Measurements from ENCODE around the gene DLG2. TPM values are rescaled to one million over a fixed set of nuclear protein-coding genes. Genes with fewer than 3 reads are reported as not detected.
A peak's percentile ranks its signal among the peaks of the same experiment; 100 is the strongest.
"Not testable (repeated sequence)": the region's sequence is repeated elsewhere in the genome, so short reads cannot be mapped to it uniquely, and the experiment has no call there.

DLG2 gene
- polyA plus RNA-seq, 5 donors = 5.1 to 13.2 (median 8.4) TPM

DNA sequence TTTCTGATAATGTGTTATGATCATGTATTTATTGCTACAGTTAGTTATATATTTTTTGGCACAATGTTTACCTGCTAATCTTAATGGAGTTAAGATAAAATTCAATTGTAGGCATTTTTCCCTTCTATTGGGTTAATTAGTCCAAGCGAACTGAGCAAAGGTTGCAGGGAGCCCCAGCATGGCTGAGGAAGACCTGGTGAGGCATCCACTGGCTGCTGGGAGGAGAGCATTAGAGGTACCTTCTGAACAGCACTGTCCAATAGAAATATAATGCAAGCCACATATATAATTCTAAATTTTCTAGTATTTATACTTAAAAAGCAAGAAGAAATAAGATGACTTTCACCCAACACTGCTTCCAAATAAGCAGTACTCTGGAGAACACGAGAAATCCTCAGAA is 19.9 kb upstream of the DLG2 start:
- no peak for DNase-seq

DNA sequence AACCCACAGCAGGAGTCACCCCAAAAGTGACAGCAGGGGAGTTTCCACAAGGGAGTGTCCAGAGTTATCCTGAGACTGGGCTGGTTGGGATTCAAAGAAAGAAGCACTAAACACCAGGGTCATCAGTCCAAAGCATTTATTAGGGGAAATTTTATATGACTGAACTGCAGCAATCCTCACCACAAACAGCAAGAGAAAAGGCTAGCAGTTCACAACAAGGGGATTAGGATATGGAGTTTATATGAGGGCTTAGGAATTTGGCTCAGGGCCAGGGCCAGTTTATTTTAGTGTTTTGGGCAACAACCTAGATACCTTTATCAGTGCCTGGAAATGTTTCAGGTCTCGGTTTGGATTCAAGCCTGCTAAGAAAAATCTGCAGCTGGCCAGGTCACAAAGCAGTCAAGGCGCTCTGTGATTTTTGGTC is 16.1 kb upstream of the DLG2 start:
- DNase-seq = no peak

DNA sequence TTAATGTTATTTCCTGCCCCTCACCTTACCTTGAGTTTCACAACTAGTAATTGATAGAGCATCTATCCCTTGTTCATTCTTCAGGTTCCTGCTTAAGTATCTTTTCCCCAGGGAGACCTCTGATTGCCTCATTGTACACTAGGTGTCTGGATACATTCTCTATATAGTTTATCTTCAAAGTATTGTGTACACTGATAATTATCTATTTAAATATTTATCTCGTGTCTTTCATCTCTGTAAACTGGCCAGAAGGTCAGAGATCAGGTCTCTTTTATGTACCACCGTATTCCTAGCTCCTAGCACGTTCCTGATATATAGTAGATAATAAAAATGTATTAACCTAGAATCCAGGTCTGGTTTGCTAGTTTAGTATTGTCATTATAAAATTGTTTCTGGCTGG is 7.6 kb upstream of the DLG2 start:
- DNase-seq = no peak

DNA sequence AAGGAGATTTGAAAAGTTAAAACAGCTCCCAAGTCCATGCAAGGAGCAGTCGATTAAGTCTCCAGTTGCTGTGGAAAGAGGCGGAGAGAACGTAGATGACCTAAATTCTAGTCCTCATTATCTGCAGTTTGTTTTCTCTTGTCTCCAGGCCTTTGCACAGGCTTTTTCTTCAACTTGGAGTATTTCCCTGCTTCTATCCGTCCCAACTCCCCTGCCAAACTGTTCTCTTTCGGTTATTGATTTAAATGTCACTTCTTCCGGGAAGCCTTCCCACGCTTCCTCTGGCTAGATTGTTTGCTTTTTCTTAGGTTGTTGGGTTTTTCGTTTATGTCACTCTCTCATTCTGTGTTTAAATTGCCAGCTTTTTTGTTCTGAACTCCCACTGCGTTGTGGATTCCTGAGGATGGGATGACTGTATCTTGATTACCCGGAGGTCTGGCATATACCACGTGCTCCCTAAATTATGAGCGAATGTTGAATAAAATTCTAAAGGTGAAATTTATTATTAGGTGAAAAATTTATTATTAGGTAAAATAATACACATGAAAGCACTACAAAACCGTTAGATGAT is 1.7 kb upstream of the DLG2 start:
- no peak for DNase-seq

DNA sequence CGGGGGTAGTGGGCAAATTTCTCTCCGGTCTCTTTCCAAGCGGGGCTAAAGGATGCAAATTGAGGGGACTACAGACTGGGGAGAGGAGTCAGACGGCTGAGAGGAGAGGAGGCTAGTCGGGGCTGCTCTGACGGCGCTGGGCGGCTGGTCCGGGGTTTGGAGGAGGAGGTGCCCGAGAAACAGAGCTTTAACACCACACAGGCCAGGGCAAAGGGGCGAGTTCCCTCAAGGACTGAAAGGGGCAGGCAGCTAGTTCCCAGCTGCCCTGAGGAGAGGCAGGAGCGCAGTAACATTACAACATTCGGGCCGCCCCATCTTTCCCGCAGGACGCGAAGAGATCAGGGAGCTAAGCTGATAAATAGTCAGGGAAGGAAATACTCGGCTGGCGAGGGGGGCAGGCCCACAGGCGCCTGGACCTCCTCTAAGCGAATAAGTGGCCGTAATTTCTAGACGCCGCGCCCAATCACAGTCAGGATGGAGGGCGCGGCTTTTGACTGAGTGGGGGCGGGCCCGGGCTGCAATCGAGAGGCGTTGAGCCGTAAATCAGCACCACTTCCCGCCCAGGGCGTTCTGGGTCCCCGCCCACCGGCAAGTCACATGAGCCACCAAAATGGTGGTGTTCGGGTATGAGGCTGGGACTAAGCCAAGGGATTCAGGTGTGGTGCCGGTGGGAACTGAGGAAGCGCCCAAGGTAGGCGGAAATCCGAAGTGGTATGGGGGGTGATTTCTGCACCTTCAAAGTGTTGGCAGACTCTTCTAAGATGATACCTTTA is 1.0 kb upstream of the DLG2 start, which contains the start of gene TMEM126B:
TMEM126B (plus strand) TSS at position 596 of the 773 bp plus-strand sequence; CDS start at position 611, 15 bp downstream.
- peak; percentile 97 for DNase-seq

DNA sequence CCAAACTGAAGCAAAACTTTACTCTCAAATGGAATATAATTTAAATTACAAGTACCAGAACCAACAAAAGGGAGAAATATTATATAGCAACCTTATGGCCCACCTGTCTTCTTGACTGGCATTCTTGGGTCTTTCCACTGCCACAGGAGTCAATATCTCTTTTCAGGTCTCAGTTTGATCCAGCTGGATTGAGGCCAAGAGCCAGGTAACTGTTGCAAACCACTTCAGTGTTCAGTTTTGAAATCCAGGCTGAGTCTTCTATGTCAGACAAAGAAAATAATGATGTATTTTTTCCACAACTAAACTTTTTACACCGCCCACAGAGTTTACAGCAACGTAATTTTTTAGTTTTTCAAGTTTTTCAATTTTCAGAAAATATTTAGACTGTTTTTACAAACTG is 648 bp downstream of the DLG2 start:
- peak in 1 of 2 donors; percentile 25 for DNase-seq

DNA sequence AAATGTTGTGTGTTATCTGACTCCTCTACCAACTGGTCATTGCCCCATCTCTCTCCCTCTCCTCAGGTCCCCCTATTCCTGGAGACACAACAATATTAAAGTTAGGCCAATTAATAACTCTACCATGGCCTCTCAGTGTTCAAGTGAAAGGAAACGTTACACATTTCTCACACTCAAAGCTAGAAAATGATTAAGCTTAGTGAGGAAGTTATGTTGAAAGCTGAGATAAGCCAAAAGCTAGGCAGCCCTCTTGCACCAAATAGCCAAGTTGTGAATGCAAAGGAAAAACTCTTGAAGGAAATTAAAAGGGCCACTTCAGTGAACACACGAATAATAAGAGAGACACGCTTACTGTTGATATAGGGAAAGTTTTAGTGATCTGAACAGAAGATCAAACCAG is 6.9 kb downstream of the DLG2 start:
- peak; percentile 12 to 20 for DNase-seq

DNA sequence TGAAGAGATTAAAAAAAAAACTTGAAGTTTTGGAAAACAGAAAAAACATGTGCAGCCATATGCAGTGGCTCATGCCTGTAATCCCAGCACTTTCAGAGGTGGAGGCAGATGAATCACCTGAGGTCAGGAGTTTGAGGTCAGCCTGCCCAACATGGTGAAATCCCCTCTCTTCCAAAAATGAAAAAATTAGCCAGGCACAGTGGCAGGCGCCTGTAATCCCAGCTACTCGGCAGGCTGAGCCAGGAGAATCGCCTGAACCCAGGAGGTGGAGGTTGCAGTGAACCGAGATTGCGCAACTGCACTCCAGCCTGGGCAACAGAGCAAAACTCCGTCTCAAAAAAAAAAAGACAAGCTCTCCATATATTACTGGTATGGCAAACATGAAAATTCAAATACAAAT is 7.6 kb downstream of the DLG2 start:
- DNase-seq = no peak

DNA sequence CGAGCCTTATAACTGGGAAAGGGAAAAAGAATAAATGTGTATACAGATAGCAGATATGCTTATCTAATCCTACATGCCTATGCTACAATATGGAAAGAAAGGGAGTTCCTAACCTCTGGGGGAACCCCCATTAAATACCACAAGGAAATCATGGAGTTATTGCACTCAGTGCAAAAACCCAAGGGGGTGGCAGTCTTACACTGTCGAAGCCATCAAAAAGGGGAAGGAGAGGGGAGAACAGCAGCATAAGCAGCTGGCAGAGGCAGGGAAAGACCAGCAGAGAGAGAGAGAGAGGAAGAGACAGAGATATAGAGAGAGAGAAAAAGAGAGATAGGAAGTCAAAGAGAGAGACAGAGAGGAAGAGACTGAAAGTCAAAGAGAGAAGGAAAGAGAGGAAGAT is 15.5 kb downstream of the DLG2 start:
- not testable (repeated sequence) for DNase-seq

DNA sequence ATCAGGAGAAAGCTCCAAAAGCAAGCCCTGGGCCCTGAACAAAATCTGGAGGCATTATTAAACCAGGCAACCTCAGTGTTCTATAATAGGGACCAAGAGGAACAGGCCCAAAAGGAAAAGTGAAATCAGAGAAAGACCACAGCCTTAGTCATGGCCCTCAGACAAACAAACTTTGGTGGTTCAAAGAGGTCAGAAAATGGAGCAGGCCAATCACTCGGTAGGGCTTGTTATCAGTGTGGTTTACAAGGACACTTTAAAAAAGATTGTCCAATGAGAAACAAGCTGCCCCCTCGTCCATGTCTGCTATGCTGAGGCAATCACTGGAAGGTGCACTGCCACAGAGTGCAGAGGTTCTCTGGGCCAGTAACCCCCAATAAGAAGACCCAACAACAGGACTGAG is 17.9 kb downstream of the DLG2 start:
- DNase-seq = not testable (repeated sequence)

DNA sequence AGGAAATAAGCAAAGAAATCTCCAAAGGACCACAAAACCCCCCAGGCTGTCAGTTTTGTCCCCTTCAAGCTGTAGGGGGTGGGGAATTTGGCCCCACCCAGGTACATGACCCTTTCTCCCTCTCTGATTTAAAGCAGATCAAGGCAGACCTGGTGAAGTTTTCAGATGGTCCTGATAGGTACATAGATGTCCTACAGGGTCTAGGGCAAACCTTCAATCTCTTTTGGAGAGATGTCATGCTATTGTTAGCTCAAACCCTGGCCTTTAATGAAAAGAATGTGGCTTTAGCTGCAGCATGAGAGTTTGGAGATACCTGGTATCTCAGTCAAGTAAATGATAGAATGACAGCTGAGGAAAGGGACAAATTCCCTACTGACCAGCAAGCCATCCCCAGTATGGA is 18.5 kb downstream of the DLG2 start:
- DNase-seq = not testable (repeated sequence)

DNA sequence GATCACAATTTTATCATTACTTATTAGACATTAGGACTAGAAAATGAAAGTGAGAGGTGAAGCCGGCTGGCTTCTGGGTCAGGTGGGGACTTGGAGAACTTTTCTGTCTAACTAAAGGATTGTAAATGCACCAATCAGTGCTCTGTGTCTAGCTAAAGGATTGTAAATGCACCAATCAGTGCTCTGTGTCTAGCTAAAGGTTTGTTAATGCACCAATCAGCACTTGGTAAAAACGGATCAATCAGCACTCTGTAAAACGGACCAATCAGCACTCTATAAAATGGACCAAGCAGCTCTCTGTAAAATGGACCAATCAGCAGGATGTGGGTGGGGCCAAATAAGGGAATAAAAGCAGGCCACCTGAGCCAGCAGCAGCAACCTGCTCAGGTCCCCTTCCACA is 20.9 kb downstream of the DLG2 start:
- DNase-seq = not testable (repeated sequence)

DNA sequence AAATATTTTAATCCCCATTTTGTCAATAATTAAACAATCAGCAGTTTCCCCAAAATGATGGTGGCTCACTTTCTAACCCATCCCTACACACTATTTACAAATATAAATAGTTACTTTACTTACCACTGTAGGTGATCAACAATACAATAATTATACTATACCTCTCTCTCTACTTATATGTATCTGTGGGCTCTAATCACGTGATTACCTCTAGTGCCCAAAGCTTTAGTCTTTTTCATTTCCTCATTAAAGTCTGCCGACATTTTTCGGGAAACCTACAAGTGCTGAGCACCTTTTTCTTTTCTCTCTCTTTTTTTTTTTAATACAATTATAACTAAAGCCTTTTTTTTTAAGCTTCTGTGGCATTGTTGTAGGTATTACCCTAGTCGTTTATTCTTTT is 23.9 kb downstream of the DLG2 start:
- DNase-seq = no peak

DNA sequence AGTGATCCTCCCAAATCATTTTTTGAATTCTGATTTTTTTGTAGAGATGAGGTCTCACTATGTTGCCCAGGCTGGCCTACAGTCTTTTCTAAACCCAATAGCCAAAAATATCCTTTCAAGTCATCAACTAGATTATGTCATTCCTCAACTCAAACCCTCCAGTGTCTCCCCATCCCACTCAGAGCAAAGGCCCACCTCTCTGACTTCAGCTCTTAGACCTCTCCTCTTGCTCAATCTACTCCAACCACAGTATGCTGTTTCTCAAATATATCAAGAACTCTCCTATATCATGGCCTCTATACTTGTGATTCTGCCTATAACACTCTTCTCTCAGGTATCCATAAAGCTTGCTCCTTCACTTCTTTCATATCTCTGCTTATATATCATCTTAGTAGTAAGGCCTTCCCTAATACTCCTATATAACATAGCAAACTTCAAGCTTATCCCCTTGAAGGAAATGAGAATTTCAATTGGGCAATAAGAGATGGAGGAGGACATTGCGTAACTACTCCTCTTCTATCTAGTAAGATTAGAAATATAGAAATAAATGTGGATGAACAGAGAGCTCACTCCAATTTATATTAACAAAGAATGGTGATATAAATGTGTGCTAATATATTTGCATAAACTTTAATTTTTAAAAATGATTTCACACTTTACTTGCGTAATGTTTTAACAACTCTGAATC is 24.5 kb downstream of the DLG2 start:
- DNase-seq = no peak

DNA sequence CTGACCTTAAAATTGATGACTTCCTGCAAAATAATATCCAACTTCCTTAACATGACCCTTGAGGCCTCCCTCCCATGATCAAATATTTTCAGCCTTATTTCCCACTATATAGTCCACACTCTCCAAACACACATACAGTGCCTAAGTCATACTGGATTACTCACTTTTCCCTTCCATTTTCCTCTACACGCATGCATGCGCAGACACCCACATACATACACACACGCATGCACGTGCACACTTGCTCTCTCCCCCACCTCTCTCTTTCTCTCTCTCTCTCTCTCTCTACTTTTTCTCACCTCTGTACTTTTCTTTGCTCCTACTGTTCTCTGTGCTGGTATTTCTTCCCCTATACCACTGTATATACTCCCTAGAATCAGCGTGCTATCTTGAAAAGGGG is 28.1 kb downstream of the DLG2 start:
- DNase-seq = no peak

DNA sequence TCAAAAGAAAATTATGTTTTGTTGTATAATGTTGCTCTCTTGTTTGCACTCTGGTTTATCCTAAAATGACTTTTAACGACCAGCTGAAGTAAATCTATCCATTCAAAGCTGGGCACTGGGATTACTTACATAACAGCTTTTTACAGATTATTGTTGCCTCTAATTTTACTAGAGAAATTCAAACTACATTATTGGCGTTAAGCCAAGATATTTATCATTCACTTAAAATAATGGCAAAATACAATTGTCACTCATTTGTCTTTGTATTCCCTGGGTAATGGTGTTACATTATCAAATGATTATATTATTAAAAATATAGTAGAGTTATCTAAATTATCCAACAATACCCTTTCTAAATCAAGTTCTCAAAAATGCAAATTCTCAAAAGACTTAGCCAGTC is 30.3 kb downstream of the DLG2 start:
- DNase-seq = no peak

DNA sequence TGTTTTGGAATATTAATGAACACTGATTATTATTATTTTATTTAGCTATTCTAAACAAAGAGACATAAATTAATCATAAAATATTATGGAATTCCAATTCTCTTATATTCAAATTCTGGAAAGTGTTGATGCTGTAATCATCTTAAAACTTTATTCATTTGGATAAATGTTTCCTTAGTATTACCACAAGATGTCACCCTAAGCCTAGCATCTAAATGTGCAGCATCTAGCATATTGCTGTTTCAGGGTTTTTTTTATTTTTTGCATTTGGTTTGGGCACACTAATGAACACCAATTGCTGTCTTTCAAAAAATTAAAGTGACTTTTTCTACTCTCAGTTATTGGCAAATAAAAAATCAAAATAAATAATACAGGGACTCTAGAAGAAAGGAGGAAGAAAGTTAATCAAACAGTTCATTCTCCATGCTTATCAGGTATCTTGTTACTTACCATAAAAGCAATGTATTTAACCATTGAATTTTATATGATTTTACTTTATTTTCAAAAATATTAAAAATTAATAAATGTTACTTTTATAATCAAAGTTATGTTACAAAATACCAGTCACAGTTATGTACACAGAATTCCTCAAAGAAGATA is 31.8 kb downstream of the DLG2 start:
- DNase-seq = peak in 1 of 2 donors; percentile 36

DNA sequence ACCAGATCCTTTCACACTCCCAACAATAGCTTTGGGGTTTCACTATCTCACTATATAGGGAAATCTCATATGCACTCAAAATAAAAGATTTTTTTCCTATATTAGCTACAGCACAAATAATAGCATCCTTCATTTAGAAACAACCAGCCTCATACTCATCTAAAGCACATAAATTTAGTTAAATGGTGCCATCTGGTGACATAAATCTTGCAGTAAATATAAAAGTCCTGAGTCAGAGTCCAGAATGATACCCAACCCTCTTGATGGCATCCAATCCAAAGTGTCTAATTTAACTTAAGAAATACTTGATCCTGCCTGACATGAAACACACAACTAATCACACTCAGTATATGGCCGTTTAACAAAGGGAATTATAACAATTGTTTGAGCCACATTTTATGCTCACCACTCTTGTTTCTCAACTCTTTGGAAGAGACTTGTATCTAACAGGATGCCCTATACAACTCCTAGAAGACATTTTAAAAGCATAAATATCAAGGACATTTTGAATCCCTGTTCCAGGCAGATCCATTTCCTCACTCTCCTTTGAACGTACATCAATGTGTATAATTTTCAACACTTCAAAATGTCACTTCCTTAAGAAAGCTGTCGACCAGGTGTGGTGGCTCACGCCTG is 36.2 kb downstream of the DLG2 start:
- peak in 1 of 2 donors; percentile 27 for DNase-seq

DNA sequence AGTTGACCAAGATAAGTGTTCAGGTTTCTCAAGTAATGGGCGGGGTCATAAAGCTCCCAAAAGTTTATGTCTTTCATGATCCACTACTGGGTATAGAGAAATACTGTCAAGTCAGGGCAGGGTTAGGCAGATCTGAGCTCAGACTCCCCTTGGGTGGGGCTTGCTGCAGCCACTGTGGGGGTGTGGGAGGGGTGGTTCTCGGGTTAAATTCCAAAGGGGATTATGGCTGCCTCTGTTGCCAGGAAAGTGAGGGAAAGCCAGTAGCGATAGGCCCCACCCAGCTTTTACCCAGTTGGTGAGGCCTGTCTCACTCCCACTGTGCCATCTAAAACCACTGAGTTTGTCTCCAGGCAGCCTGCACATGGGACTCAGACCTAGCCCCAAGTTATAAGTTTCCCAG is 37.8 kb downstream of the DLG2 start:
- DNase-seq = no peak

DNA sequence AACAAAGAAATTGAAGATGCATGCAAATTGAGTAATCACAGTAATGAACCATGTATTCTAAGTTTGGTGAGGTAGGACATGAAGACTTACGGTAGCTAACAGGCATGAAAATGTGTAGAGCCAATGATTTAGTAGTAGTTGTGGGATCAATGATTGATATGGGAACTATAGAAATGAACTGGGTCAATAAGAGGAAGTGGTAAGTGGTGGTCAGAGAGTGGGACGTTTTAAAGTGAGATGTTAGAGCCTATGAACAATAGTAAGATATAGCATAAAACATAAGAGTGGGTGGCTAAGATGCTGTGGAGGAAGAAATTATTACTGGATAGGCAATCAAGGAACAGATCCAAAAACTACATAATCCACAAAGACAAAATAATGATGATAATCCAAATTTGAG is 45.0 kb downstream of the DLG2 start:
- DNase-seq = no peak

DNA sequence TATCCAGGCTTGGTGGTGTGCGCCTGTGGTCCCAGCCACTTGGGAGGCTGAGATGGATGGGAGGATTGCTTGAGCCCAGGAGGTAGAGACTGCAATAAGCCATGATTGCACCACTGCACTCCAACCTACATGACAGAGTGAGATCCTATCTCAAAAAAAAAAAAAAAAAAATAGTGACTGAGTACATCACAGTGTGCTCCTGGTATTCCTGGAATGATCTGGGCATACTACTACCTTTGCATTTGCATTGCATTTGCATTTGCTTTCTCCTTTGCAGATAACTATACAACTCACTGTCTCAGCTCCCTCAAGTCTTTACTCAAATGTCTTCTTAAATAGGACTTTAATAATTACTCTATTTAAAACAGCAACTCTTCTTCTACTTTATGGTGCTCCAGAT is 51.8 kb downstream of the DLG2 start:
- no peak for DNase-seq

DNA sequence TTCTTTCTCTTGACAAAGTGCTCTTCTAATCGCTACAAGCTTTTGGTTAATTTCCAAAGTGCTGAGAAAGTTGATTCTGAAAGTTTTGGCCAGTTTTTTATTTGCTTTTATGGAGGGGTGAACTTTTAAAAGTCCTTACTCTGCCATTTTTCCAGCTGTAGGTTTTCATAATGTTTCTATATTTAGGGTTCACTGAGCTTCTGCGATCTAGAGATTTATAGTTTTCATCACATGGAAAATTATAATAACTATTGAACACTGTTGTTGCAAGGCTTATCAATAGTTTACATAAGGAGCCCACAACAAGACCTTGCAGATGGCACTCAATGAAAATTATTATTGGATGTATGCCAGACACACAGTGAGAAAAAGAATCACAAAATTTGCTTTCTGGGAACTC is 55.1 kb downstream of the DLG2 start:
- DNase-seq = peak in 1 of 2 donors; percentile 25
